ENCODE results near the gene SLC5A12.

SLC5A12 gene, protein sequence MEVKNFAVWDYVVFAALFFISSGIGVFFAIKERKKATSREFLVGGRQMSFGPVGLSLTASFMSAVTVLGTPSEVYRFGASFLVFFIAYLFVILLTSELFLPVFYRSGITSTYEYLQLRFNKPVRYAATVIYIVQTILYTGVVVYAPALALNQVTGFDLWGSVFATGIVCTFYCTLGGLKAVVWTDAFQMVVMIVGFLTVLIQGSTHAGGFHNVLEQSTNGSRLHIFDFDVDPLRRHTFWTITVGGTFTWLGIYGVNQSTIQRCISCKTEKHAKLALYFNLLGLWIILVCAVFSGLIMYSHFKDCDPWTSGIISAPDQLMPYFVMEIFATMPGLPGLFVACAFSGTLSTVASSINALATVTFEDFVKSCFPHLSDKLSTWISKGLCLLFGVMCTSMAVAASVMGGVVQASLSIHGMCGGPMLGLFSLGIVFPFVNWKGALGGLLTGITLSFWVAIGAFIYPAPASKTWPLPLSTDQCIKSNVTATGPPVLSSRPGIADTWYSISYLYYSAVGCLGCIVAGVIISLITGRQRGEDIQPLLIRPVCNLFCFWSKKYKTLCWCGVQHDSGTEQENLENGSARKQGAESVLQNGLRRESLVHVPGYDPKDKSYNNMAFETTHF

DNA sequence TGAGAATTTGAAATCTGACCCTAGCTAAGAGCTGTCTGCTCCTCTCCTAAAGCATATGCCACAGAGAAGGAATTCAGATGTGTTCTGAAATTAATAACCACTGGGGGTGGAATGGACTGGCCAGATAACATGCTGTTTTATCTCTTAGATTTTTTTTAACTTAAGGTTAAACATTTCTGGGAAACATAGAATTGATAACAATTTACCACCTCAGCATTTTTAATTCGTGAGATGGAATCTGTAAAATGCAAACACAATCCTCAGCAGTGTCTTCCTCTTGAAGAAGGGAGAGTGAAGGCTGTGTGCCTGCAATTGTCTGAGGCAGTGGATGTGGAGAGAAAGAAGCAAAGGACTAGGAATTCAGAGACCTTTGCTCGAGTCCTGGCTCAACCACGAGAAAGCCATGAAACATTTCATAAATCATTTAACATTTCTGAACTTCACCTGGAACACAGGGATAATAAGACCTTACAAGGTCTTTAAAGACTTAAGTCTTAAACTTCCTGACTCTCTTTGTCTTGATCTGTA lies at the start of gene SLC5A12:
TSS of gene SLC5A12 (minus strand) at position 113 of the 528 bp plus-strand sequence. CDS start 346 bp downstream, outside the sequence.
- DNase-seq (ENCODE audit: low spot score): no peak

DNA sequence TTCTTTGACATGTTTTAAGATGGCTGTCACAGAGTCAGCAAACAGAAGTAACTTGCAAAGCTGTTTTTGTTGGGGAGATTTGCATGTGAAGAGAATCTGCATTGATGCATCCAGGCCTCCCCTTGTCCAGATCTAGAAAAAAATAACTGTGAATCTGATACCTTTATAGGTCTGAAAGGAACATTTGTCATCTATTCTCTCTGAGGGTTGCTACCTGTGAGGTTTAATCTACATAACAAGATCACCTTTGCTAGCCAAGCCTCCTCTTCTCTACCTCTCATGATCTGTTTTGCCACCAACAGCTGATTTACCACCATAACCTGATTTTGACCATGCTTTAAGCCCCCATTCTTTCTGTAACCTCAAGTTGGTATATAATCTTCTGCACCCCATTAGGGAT lies 47.2 kb upstream of the SLC5A12 start:
- no peak for DNase-seq (ENCODE audit: low spot score)

DNA sequence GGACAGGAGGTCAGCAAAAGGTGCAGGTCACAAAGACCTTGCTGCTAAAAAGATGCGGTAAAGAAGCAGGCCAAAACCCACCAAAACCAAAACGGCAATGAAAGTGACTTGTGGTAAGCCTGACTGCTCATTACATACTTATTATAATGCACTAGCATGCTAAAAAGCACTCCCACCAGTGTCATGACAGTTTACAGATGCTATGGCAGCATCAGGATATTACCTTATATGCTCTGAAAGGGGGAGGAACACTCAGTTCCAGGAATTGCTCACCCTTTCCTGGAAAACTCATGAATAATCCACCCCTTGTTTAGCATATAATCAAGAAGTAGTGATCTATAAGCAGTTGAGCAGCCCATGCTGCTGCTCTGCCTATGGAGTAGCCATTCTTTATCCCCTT lies 45.2 kb upstream of the SLC5A12 start:
- DNase-seq (ENCODE audit: low spot score): no peak

DNA sequence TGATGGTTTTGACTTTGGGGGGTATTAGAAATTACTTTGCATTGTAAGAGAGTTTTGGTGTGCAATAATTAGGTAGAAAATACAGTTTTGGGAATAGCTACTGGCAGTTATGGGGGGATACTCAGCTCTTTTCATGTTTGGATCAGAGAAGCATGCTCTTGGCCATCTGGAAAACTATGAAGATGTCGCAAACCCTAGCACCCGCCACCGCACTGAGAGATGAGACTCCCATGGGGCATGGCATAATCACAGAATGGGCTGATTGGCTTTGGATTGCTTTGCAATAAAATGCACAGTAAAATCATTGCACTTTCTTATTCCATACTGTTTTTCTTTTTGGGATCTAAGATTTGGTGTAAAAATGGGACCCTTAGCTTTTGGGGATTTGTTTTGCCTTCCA lies 43.5 kb upstream of the SLC5A12 start:
- no peak for DNase-seq (ENCODE audit: low spot score)

DNA sequence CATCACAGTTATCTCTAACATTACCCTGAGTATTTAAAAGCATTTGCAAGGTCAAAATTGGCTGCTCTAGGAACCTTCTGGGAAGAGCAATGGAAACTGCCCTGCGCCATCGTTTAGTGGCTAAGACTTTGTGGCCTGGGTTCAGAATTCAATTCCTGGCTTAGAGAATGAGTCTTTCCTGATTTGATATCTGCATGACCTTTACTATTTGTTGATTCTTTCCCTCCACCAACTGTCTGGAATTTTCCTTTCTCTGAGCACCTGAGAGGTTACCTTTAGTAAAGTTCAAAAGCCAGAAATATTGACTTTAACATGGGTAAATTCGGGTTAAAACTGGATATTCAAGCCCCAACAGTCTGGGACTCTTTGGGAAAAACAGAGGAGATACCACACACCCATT lies 43.0 kb upstream of the SLC5A12 start:
- DNase-seq (ENCODE audit: low spot score): no peak

DNA sequence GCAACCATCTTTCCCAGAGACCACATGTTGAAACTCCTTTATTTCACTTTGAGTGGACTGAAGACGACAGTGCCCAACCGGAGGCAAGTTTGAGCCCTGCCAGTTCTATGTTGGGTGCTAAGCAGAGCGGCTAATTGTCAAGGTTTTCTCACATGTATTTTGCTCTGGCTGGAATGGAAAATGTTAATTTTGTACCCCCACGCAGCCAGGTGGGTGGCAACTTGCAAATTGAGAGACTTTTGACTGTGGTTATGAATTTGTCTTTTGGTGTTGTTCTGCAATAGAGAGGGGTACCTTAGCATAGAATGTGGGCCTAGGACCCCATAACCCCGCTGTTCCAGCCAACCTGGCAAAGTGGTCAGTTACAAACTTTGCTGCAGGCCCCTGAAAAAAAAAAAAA lies 42.5 kb upstream of the SLC5A12 start:
- no peak for DNase-seq (ENCODE audit: low spot score)

DNA sequence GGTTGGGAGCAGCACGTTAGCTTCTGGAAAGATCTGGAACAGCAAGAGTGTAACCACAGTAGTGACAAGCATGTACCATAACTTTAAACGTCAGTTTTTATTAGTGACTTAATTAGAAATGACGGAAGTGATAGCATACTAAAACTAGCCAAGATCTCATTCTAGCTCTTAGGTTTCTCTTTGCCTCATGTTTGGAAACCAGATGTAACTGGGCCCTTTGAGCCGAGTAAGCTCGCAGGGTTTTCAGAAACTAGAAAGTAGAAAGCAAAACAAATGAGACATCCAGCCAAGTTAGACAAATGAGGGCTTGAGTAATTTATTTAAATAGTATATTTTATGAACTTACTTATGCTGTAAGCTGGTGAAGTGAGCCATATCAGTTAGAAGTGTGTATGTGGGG lies 40.2 kb upstream of the SLC5A12 start:
- no peak for DNase-seq (ENCODE audit: low spot score)

DNA sequence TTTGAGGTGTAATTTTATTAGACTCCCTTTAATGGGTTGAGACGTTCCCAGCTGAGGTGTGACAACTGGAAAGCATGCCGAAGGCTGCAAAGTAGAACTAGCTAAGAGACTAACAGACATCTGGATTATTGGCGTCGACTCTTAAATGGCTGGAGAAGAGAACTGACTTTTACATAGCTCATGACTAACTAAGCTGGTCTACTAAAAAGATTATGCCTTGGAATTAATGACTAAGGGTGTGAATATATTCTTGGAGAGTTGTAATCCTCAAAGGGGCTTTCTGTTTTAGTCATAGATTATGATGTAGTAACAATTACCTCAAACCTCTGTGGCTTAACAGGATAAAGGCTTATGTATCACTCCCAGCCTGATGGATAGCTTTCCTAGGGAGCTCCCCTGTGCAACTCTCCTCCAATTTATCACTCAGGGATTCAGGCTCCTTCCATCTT lies 39.5 kb upstream of the SLC5A12 start:
- no peak for DNase-seq (ENCODE audit: low spot score)

DNA sequence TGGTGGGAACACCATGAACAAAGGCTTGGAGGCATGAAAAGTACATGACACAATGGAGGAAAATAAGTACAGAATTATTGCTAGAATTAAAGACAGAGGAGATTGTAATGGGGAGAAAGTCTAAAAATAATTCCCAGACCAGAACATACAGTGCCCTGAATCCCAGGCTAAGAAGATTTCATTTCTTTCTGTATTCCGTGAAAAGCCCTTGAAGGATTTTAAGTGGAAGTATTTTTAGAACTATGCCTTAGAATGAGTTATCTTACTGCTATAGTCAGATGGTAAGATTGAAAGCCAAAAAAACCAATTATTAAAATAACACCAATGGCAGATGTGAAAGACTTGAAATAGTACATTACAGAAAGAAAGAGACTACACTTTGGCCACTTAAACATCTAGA lies 36.1 kb upstream of the SLC5A12 start:
- DNase-seq (ENCODE audit: low spot score): no peak

DNA sequence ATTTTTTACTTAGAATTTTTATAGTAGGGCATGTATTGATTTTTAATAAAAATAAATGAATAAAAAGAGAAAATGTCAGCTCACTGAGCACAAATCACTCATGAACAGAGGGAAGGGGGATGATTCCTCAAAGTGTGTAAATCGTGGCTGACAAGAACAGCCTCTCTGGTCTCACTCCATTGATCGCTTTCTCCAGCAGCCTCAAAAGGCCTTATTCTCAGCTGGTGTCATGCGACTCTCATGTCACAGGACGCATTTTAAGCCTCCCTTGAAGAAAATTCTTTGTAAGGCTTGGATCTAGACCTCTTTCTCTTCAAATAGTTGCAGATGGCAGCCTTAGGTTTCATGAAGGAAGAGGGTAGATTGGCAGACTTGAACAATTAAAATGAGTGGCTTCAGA lies 33.9 kb upstream of the SLC5A12 start:
- no peak for DNase-seq (ENCODE audit: low spot score)

DNA sequence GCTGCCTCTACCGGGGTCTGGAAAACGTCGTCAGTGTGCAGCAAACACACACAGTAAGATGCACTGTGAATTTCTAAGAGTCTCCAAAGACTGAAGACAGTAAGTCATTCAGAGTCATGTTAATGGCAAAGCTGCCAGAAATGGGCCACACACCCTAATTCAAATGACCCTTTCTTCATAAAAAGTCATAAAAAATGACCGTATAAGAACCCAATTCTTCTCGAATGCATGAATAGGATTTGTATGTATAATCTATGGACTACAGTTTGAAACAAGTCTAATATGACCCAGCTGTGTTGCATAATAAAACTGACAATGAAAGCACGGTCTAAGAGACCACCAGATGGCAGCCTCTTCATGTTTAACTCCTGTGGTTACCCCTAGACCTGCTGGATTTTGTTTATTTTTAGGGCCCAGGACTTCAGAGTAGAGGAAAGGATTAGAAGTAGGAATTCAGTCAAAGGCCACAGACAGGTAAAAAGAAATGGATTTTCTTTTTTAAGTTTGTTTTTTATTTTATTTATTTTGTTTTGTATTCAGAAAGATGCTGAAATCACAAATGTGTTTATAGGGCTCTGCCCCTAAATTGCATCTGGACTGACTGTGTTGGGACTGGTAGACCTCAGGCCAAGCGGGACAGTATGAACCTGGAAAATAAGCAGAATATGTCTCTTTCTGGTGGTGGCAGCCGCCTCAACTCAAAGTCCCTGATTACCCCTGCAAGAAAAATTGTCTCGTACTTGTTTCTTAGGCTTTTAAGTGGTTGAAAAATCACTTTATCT lies 32.1 kb upstream of the SLC5A12 start:
- DNase-seq (ENCODE audit: low spot score): peak; percentile 82

DNA sequence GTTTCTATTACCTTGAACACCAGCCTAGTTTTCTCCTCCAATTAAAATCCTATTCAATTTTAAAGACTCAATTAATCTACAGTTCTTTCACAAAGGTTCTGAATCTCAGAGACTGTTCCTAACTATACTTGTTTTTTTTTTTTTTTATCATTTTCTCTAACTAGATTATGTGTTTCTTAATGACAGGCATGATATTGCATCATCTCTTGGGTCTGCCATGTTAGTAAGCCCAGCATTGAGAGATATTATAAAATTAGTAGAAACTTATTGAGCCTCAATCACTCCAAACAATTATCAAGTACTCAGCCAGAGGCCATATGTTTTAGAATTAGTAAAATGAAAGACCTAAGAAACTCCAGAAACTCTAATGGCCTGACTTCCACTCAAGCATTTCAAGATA lies 28.1 kb upstream of the SLC5A12 start:
- DNase-seq (ENCODE audit: low spot score): no peak

DNA sequence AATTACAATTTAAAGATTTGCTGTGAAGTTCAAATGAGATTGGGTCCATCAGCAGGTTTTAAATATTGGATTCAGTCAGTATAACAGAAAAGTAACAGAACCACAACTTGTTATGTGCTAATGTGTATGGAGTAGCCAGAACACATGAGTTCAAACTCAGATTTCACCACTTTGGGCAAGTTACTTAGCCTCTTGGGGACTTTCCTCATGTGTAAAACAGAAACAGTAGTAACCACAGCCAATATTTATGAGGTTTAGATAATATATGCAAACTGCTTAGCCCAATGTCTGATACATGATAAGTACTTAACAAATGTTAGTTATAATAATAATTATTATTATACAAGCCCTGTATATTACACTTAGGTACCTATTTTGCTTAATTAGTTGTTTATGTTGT lies 21.8 kb upstream of the SLC5A12 start:
- no peak for DNase-seq (ENCODE audit: low spot score)

DNA sequence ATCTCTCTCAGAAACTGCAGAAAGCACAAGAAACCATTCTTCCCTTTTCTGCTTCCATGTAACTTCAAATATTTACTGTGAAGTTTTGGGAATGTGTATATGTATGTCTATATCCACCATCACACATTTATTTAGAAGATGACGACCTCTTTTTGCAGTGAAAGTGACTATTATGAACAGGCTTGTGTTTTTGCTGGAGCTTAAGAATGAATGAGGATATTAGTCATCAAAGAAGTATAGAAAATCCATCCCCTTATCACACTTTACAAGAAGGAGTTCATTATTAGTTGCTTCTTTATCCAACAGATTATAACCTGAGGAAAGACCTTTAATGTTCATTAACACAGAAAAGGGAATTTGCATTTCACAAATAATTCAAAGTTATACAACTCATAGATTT lies 21.1 kb upstream of the SLC5A12 start:
- DNase-seq (ENCODE audit: low spot score): no peak

DNA sequence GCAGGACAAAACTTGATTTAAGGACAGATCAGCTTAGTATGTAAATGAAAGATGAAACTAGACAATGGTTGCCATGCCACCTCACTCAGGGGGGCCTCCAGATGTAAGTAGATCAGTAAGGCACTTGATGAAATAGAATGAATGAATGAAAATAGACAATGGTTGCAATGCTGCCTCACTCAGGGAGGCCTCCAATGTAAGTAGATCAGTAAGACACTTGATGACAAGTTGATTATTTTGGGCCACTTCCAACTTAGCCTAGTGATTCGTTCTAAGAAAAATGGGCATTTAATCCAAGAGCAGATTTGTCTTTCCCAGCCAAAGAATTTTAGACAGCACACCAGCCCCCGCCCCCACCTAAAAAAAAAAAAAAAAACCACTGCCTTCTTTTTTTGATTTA lies 19.2 kb upstream of the SLC5A12 start:
- DNase-seq (ENCODE audit: low spot score): no peak

DNA sequence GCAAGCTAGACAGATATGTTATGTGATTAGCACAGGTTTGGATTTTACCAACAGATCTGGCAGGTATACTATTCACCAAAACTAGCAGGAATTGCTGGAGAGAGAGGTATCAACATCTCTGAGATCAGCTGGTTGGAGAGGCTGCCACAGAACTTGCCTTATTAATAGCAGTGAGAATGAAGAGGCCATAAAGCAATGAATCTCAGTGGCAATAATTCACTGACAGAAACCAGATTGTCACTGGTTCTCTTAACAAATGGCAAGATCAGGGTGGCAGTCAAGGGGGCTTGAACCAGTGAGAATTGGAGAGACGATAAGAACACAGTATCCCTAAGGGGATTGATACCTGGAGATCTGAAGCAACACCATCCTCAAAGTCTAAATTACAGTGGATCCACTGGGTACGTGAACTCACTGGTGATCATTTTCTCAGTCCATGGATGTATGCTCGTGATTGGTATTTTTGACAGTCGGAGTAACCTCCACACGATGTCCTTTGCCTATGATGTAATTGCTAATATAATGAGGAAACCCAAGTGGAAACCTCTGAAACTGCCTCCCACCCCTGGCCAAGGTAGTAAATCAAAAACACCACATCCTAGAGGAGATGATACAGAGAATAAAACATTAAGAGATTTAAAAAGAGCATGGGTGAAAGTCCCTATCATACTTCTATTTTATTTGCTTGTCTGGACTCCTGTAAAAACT lies 17.7 kb upstream of the SLC5A12 start:
- DNase-seq (ENCODE audit: low spot score): no peak

DNA sequence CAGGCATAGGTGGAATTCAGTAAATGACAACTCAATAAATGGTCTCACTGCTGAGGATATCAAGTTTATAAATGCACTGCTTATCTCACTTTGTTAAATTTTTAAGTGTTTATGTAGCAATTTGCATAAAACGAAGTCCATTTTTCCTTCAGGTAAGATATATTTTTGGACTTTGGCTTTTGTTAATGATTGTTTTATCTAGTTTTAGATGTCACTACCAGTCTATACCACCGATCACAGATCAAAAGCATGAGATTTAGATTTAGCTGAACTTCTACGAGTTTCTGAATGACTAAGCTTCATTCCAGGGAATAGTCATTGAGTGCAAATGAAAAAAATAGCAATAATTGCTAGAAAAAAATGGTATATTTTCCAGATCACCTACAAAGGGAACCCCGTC lies 12.8 kb upstream of the SLC5A12 start:
- DNase-seq (ENCODE audit: low spot score): no peak

DNA sequence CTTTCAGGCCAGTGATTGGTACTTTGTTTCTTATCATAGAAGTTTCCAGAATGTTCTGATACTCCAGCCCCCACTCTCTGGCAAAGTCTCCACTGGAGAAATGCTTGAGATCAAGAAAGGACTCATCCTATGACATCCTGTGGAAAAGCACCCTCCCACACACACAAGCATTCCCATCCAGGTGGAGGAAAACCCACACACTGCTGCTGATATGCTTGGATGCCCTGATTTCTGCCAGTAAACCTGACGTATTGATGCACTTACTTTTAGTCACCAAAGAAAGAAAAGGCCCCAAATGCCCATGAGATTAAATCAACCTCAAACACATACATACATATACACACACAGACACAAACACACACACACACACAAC lies 9.2 kb upstream of the SLC5A12 start:
- DNase-seq (ENCODE audit: low spot score): no peak

DNA sequence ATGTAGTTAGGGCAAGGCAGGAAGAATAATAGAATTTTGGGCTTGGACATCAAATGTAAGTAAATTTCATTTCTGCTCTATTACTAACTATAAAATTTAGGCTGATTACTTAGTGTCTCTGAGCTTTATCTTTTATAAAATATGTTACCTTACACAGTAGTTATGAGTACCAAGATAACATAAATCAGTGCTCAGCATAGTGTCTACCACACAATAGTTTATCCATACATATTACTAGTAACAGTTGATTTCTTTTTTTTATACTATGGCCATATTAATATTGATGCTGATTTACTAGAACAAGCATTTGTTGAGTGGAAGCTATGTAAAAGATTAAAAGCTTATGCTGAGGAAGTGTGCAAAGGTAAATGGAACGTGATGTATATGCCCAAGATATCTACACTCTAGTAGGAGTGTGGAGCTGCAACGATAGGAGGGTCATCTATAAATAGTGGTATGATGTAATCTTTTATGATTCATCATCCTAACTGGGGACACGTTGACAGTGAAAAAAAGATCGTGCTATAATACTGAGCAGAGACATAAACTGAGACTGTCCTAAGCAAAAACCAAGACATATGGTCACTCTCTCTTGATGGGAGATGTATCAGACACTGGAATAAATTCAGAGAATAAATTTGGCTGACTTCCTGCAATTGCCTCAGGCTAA lies 8.7 kb upstream of the SLC5A12 start:
- DNase-seq (ENCODE audit: low spot score): no peak

DNA sequence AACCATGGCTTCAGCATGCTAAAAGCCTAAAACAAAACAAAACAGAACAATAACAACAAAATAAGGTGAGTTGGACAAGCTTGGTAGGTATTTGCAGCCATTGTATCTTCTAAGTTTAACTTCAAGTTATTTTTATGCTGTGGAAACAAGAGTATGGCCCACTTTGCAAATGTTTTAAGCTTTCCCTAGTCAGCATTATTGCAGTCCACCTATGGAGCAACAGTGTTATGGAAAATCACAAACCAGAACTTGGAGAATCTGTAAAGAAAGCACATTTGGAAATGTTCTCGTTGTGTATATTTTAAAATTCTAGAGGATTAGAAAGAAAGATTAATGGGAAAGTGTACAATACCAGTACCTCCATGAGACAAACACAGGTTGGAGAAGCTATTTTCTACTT lies 7.4 kb upstream of the SLC5A12 start:
- DNase-seq (ENCODE audit: low spot score): no peak

DNA sequence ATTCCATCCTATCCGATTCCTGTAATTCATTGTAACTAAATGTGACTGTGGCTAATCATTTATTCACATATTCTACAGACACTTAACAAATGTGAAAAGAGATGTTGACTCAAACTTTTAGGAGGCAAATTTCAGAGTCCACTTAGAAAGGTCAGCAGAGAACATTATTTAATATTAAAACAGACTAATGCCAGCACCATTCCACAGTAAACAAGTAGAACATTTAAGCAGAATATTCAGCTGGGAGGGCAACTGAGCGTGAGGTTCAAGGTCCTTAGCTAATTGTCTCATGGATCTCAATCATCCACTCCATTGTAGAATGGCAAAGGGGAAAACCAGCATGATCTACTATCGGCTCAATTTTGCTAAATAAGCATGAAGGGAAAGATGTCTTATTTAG lies 5.1 kb upstream of the SLC5A12 start:
- DNase-seq (ENCODE audit: low spot score): no peak

DNA sequence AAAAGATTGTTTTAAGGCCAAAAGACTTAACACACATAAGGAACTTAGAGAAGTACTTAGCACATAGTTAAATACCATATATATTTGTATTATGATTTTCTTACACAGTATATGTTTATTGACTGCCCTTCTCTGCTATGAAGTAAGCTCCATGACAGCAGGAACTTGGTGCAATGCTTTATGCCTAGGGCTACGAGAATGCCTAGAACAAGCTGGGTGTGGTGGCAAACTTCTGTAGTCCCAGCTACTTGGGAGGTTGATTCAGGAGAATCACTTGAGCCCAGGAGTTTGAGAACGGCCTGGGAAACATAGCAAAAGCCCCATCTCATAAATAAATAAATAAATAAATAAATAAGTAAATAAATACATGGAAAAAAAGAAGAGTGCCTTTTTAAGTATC lies 1.9 kb downstream of the SLC5A12 start:
- DNase-seq (ENCODE audit: low spot score): no peak

All from HuH-7 (cell line).